GM13976 (cell line): ENCODE results near the gene SPTSSB.

Experiments
- DNase-seq: peaks from one replicate; pipeline ENCODE4 v3.0.0; 2012; ENCODE audit warnings: low spot score
- in situ Hi-C: fragments of 300-500 bp; cut with MboI; formaldehyde crosslinking; loops from one replicate; pipeline ENCODE4 v1.12.0; 2022; ENCODE audit warnings: low sequenced_read_pairs, mixed read lengths, inconsistent platforms; ENCODE audit not compliant: unreplicated experiment
- TF ChIP-seq, protein P1 (sequence below): IDR thresholded peaks from 2 replicates; pipeline ENCODE4 v1.5.1; 2012; ENCODE audit warnings: borderline replicate concordance, mild to moderate bottlenecking; ENCODE audit not compliant: insufficient read depth; ENCODE audit errors: extremely low read depth, missing control alignments, control extremely low read depth

Gene SPTSSB

DNA sequence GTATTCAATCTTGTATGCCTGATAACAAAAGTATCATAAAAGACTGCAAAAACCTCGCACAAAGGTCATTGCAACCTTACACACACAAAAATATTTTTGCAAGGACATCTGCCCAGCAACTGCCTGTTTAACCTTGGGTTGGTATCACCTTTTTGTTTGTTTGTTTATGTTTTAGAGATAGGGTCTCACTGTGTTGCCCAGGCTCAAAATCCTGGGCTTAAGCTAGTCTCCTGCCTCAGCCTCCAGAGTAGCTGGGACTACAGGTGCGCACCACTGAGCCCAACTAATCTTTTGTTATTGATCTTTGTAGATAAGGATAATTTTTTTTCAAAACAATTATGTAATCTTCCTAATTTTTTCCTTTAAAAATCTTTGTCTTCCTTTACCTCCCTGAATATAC lies 54.2 kb downstream of the SPTSSB start:
- TF ChIP-seq, protein P1, sequence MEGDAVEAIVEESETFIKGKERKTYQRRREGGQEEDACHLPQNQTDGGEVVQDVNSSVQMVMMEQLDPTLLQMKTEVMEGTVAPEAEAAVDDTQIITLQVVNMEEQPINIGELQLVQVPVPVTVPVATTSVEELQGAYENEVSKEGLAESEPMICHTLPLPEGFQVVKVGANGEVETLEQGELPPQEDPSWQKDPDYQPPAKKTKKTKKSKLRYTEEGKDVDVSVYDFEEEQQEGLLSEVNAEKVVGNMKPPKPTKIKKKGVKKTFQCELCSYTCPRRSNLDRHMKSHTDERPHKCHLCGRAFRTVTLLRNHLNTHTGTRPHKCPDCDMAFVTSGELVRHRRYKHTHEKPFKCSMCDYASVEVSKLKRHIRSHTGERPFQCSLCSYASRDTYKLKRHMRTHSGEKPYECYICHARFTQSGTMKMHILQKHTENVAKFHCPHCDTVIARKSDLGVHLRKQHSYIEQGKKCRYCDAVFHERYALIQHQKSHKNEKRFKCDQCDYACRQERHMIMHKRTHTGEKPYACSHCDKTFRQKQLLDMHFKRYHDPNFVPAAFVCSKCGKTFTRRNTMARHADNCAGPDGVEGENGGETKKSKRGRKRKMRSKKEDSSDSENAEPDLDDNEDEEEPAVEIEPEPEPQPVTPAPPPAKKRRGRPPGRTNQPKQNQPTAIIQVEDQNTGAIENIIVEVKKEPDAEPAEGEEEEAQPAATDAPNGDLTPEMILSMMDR: no peak
- in situ Hi-C loops: no loop called here
- no peak for DNase-seq

GRCh38 chr3:161316006-161316689 lies 55.2 kb downstream of the SPTSSB start:
- TF ChIP-seq, protein P1: no peak
- in situ Hi-C loops: no loop called here
- DNase-seq: no peak

DNA sequence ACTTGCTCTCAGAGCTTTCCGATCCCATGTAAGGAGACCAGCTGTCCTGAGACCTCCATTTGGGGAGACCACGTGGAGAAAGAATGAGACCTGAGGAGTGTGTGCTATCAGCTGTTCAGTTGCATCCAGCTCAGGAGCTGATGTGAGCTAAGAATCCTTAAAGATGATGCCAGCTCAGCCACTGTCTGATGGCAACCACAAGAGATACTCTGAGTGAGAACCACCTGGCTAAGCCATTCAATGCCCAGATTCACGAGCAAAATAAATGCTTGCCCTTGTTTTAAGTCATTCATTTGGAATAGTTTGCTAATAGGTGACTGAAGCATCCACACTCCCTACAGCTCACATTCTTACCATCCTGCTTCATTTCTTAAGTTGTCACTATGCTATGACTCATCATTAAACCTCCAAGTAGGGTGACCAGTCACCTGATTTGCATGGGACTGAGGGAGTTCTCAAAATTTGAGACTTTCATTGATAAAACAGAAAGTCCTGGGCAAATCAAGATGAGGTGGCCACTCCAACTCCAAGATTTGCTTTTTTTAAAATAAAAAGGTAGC lies 56.4 kb downstream of the SPTSSB start:
- in situ Hi-C loops: no loop called here
- peak; percentile 18 for DNase-seq
- TF ChIP-seq, protein P1: no peak

GRCh38 chr3:161310649-161311423 lies 60.5 kb downstream of the SPTSSB start:
- peak; percentile 22 for DNase-seq
- TF ChIP-seq, protein P1: no peak
- in situ Hi-C loops: no loop called here

DNA sequence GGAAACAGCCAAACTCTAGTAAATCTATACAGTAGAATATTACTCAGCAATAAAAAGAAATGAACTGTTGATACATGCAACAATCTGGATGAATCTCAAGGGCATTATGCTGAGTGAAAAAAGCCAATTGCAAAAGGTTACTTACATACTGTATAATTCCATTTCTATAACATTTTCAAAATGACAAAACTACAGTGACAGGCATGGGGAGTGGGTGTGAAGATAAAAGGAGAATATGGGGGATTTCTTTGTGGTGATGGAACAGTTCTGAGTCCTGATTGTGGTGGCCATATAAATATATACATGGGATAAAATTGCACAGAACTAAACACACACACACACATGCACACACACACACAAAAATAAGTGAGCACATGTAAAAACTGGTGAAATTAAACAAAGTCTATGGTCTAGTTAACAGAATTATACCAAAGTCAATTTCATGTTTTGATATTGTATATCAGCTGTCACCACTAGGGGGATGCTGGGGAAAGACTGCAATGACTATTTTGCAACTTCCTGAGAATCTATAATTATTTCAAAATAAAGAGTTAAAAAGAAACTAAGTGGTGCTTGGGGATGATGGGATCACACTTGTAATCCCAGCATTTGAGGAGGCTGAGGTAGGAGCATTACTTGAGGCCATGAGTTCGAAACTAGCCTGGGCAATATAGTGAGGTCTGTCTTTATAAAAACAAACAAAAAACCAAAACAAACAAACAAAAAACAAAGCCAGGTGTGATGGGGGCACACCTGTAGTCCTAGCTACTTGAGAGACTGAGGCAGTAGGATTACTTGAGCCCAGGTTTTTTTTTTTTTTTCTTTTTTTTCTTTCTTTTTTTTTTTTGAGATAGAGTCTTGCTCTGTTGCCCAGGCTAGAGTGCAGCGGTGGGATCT lies 66.0 kb downstream of the SPTSSB start:
- no peak for DNase-seq
- in situ Hi-C loops: no loop called here
- TF ChIP-seq, protein P1: peak; percentile 44

DNA sequence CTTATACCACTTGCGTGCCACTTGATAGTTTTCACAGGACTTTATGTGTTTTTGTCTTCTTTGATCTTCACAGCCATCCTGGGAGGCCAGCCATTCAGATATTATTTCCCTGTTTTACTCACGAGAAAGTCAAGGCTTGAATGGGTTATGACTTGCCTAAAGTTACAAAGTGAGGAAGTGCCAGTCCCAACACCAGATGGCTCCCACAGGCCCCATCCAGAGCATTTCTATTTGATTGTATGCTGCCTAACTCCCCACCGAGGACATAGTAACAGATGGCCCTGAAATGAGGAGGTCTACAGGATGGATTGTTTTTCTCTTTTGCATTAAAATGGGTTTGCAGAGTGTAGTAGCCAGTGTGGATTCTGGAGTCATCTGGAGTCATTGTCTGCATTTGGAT lies 74.5 kb downstream of the SPTSSB start:
- in situ Hi-C loops: no loop called here
- no peak for DNase-seq
- TF ChIP-seq, protein P1: no peak
